Natural killer cell (primary cell): Measurements from ENCODE around the gene LHPP. TPM values are rescaled to one million over a fixed set of nuclear protein-coding genes. Genes with fewer than 3 reads are reported as not detected.

Experiments used
- ATAC-seq, 3 donors: fragments of 150-1000 bp in 2 of 3; fragments of 200-7000 bp in 1 of 3; cut with Tn5 transposase; 1 replicate in 1 of 3; 2 replicates in 2 of 3; pipeline ENCODE4 v1.10.0; 2021; ENCODE audit warnings: mild to moderate bottlenecking in 2 of 3, moderate library complexity in 2 of 3
- DNase-seq, 2 donors: peaks; one replicate each; pipeline versions ENCODE4 v3.0.0 to v3.0.0-alpha.2; 2013 to 2021; ENCODE audit warnings: mixed read lengths in 1 of 2
- H3K27ac ChIP-seq: one replicate; pipeline ENCODE4 v1.5.1; 2013; ENCODE audit warnings: mild to moderate bottlenecking, low read length
- H3K27me3 ChIP-seq: one replicate; pipeline ENCODE4 v1.6.1; 2013; ENCODE audit warnings: low read length; ENCODE audit not compliant: control insufficient read depth, insufficient read depth
- H3K36me3 ChIP-seq: one replicate; pipeline ENCODE4 v1.6.1; 2013; ENCODE audit warnings: low read length; ENCODE audit not compliant: control insufficient read depth, insufficient read depth
- H3K4me1 ChIP-seq: one replicate; pipeline ENCODE4 v1.6.1; 2013; ENCODE audit warnings: low read length; ENCODE audit not compliant: control insufficient read depth, insufficient read depth
- H3K4me3 ChIP-seq: one replicate; pipeline ENCODE4 v1.5.1; 2013; ENCODE audit warnings: low read length
- H3K9me3 ChIP-seq: one replicate; pipeline ENCODE4 v1.6.1; 2013; ENCODE audit warnings: low read length; ENCODE audit not compliant: control insufficient read depth, insufficient read depth
- H3K27ac Mint-ChIP-seq, 2 donors: one replicate each; pipeline ENCODE4 v1.8.0; 2022; ENCODE audit warnings: mild to moderate bottlenecking in 2 of 2, mixed read lengths in 2 of 2, moderate library complexity in 1 of 2
- H3K27me3 Mint-ChIP-seq, 2 donors: one replicate each; pipeline ENCODE4 v1.8.0; 2022; ENCODE audit warnings: low read depth in 2 of 2, mixed read lengths in 2 of 2
- H3K36me3 Mint-ChIP-seq: one replicate; pipeline ENCODE4 v1.8.0; 2022; ENCODE audit warnings: mixed read lengths
- H3K4me1 Mint-ChIP-seq, 2 donors: one replicate each; pipeline ENCODE4 v1.8.0; 2022; ENCODE audit warnings: mixed read lengths in 2 of 2
- H3K4me3 Mint-ChIP-seq: one replicate; pipeline ENCODE4 v1.8.0; 2022; ENCODE audit warnings: mild to moderate bottlenecking, moderate library complexity, mixed read lengths
- H3K9me3 Mint-ChIP-seq, 2 donors: one replicate each; pipeline ENCODE4 v1.8.0; 2022; ENCODE audit warnings: mixed read lengths in 2 of 2
- WGBS: methylation state at CpG from one replicate; pipeline ENCODE4 v1.1.7; 2013; ENCODE audit warnings: missing lambda C conversion rate; ENCODE audit not compliant: insufficient coverage; 5-methylcytosine and 5-hydroxymethylcytosine counted together
- intact Hi-C: fragments of 100-400 bp; cut with micrococcal nuclease; formaldehyde crosslinking; loops from one replicate; pipeline ENCODE4 v1.14.2; 2022
- total RNA-seq, 4 donors: library from RNA; stranded (reverse); fragments of 120-200 nt in 1 of 4; gene quantifications; one replicate each; pipeline versions ENCODE4 v1.2.3 to v1.2.4, GENCODE V29; 2013 to 2022
- TF ChIP-seq, protein P1 (sequence below): fragments of 200-600 bp; IDR thresholded peaks from one replicate; pipeline ENCODE4 v1.8.0; 2022; ENCODE audit warnings: antibody characterized with exemption

Gene LHPP
- total RNA-seq, 3 donors from 2014 or later (not counting 1 experiment from before 2014, with no cell fraction given), result 12.3 to 19.3 (median 14.8) TPM

DNA sequence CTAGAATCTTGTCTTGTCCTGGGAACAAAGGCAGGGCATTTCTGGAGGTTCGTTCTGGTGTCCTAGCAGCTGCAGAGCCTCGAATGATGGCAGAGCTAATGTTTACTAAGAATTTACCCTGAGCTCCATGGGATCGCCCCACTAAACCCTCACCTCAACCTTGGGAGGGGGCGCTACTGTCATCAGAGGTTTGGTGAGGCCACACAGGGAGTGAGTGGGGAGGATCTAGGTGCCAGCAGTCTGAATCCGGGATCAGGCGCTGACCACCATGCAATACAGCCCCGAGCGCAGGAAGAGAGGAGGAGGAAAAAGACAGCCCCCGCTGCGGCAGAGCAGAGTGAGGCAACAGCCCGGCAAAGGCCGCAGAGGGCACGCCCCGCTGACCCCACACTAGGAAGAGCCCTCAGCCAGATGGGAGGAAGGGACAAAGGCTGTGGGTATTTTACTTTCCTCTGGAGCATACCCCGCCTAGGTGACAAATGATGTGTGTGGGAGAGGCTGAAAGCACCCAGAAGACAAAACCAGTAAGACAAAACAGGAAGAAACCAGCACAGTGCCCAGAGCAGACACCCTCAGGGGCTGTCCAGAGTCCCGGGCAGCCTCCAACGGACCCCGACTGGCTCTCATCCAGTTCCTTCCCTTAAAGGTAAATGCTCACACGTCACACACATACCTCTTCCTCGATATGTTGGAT, 179.1 kb downstream of the LHPP start:
- TF ChIP-seq, protein P1, sequence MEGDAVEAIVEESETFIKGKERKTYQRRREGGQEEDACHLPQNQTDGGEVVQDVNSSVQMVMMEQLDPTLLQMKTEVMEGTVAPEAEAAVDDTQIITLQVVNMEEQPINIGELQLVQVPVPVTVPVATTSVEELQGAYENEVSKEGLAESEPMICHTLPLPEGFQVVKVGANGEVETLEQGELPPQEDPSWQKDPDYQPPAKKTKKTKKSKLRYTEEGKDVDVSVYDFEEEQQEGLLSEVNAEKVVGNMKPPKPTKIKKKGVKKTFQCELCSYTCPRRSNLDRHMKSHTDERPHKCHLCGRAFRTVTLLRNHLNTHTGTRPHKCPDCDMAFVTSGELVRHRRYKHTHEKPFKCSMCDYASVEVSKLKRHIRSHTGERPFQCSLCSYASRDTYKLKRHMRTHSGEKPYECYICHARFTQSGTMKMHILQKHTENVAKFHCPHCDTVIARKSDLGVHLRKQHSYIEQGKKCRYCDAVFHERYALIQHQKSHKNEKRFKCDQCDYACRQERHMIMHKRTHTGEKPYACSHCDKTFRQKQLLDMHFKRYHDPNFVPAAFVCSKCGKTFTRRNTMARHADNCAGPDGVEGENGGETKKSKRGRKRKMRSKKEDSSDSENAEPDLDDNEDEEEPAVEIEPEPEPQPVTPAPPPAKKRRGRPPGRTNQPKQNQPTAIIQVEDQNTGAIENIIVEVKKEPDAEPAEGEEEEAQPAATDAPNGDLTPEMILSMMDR, result no peak
- DNase-seq (peak in 1 of 2 donors; percentile 51), ATAC-seq (peak; percentile 42 to 70 (median 48))
- peak overlapping the region; percentile 77 for H3K4me3 Mint-ChIP-seq
- no peaks in the 10 kb centered on the region for H3K9me3 ChIP-seq
- H3K9me3 Mint-ChIP-seq, result no peaks in the 10 kb centered on the region
- H3K36me3 ChIP-seq, result no peaks in the 10 kb centered on the region
- no peaks in the 10 kb centered on the region for H3K27me3 ChIP-seq
- no peaks in the 10 kb centered on the region for H3K36me3 Mint-ChIP-seq
- H3K4me3 ChIP-seq, result no peak overlapping the region
- H3K27ac Mint-ChIP-seq, result peak overlapping the region; percentile 96 to 99
- H3K4me1 Mint-ChIP-seq, result peaks cover 56 to 91% of the 10 kb centered on the region in 2 donors
- peaks cover 98% of the 10 kb centered on the region for H3K4me1 ChIP-seq
- peak overlapping the region; percentile 92 for H3K27ac ChIP-seq
- WGBS, result 31% methylated on average over 18 of the region's 20 CpGs
- no peaks in the 10 kb centered on the region for H3K27me3 Mint-ChIP-seq
- intact Hi-C loops, result loop anchor here (1.0 to 2.0 kb wide), 4 partner anchors 10 to 100 kb away; no protein-coding TSS in a partner anchor

DNA sequence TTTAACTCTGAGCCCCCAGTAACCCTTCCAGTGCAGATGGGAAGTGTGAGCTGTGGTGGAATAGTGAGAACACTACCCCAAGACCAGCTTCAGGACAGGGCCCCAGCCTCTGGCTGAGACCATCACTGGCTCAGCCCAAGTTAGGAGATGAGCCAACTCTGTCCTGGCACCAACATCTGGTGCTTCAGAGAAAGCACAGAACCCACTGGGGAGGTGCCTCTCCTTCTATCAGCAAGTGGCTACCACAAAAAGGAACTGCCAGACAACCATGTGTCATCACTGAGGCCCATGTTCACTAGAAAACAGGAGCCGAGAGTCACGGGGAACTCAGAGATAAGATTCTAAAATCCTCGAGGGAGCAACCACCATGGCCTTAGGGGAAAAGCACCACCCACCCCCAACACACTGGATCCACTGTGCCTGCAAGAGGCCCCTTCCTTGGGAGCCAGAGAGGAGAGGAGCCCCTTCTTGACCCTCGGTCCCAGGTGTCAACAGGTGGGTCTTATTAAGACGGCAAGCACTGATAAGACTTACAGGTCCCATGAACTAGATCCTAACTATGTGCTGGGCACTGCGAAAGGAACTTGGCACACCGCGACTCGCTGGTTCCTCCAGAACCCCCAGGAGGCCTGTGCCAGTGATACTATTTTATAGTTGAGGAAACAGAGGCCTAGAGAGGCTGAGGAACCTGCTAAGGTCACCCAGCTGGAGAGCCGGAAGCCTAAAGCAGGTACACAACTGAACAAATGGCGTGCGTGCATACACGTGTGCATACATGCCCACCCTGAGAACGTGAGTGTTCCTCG, 179.9 kb downstream of the LHPP start:
- Histone ChIP-seq H3K4me3 (no peak overlapping the region), H3K36me3 (no peaks in the 10 kb centered on the region), H3K9me3 (no peaks in the 10 kb centered on the region), H3K4me1 (peaks cover 98% of the 10 kb centered on the region), H3K27me3 (no peaks in the 10 kb centered on the region), H3K27ac (peak overlapping the region; percentile 92)
- Mint-ChIP-seq H3K27me3 (no peaks in the 10 kb centered on the region), H3K4me3 (peak overlapping the region; percentile 77), H3K27ac (peak overlapping the region; percentile 96 to 99), H3K36me3 (no peaks in the 10 kb centered on the region), H3K9me3 (no peaks in the 10 kb centered on the region), H3K4me1 (peaks cover 53 to 91% of the 10 kb centered on the region in 2 donors)
- 37% methylated on average over 15 of the region's 15 CpGs for WGBS
- intact Hi-C loops, result loop anchor here (1.0 to 2.0 kb wide), 4 partner anchors 9 to 99 kb away; no protein-coding TSS in a partner anchor
- DNase-seq (peak; percentile 54 to 77), ATAC-seq (peak; percentile 64 to 84 (median 75))
- TF ChIP-seq, protein P1, result no peak

DNA sequence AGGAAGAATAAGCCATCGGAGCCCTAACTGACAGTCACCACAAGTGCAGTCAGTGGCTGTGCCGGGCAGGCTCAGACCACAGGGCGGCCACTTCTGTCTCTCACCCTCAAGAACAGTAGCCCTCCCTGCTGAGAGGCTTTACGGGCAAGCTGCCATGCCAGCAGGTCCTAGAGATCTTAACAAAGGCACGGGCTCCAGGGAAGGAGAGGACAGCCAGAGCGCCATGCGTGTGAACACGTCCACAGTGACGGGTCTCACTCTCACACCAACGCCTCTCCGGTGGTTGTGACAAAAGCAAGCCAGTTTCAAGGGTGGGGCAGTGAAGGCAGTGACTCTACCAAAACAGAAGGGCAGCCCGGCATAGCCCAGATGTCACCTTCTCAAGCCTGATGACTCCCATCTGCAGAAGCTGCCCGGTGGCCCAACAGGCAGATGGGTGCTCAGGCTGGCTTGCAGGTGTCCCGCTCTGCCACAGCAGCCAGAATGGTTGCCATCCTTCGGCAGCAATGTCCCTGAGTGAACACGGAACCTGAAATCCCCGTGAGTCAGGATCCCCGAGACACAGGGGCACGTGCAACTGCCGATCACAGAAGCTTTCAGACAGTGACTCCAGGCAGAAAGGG, 180.6 kb downstream of the LHPP start:
- peak overlapping the region; percentile 77 for H3K4me3 Mint-ChIP-seq

More for the DNA sequence above, 180.6 kb downstream of the LHPP start:
- H3K36me3 Mint-ChIP-seq, result no peaks in the 10 kb centered on the region
- DNase-seq (peak; percentile 48 to 63), ATAC-seq (peak; percentile 65 to 73 (median 69))
- no peaks in the 10 kb centered on the region for H3K27me3 Mint-ChIP-seq
- H3K4me1 ChIP-seq, result peaks cover 98% of the 10 kb centered on the region
- TF ChIP-seq, protein P1, result no peak
- no peak overlapping the region for H3K4me3 ChIP-seq
- no peaks in the 10 kb centered on the region for H3K27me3 ChIP-seq
- H3K27ac Mint-ChIP-seq, result peak overlapping the region; percentile 96 to 99
- H3K36me3 ChIP-seq, result no peaks in the 10 kb centered on the region
- intact Hi-C loops, result no loop called here
- no peaks in the 10 kb centered on the region for H3K9me3 Mint-ChIP-seq
- H3K4me1 Mint-ChIP-seq, result peaks cover 56 to 91% of the 10 kb centered on the region in 2 donors
- H3K9me3 ChIP-seq, result no peaks in the 10 kb centered on the region
- peak overlapping the region; percentile 92 for H3K27ac ChIP-seq
- 64% methylated on average over 20 of the region's 20 CpGs for WGBS
